Ovary (tissue), 9 donors: Measurements from ENCODE around the gene CRB2. TPM values are rescaled to one million over a fixed set of nuclear protein-coding genes. Genes with fewer than 3 reads are reported as not detected.

Experiments used
- DNase-seq, 5 donors: peaks; one replicate each; pipeline ENCODE4 v3.0.0-alpha.2; 2019 to 2020
- H3K27ac ChIP-seq, 2 donors: fragments of 200-600 bp; one replicate each; pipeline versions ENCODE4 v1.5.1 to v1.8.0; 2019 to 2022
- H3K27me3 ChIP-seq: fragments of 200-600 bp; one replicate; pipeline ENCODE4 v1.8.0; 2022
- H3K36me3 ChIP-seq: fragments of 200-600 bp; sonication (generic); one replicate; pipeline ENCODE4 v1.5.1; 2019
- H3K4me1 ChIP-seq: one replicate; pipeline ENCODE4 v1.8.1; 2013; ENCODE audit warnings: mild to moderate bottlenecking, moderate library complexity; ENCODE audit not compliant: insufficient read depth
- H3K4me3 ChIP-seq: fragments of 200-600 bp; sonication (generic); one replicate; pipeline ENCODE4 v1.5.1; 2017
- H3K9me3 ChIP-seq, 2 donors: fragments of 200-600 bp in 1 of 2; sonication (generic) in 1 of 2; one replicate each; pipeline versions ENCODE4 v1.5.1 to v1.8.1; 2013 to 2019; ENCODE audit warnings: mild to moderate bottlenecking in 1 of 2, moderate library complexity in 1 of 2
- EP300 ChIP-seq: sonication (generic); formaldehyde crosslinking; IDR thresholded peaks from one replicate; pipeline ENCODE4 v1.6.1; 2017; ENCODE audit warnings: antibody characterized with exemption
- POLR2A ChIP-seq: fragments of 450-650 bp; IDR thresholded peaks from one replicate; pipeline ENCODE4 v1.6.1; 2017; ENCODE audit warnings: antibody characterized with exemption, mild to moderate bottlenecking, moderate library complexity
- WGBS, 3 donors: extraction: QIAGEN DNeasy Blood & Tissue Kit in 1 of 3; methylation state at CpG; one replicate each; pipeline versions ENCODE4 v1.1.5 to v1.1.7; 2013 to 2017; 5-methylcytosine and 5-hydroxymethylcytosine counted together
- intact Hi-C, 4 donors: fragments of 100-400 bp; cut with DNase I; formaldehyde crosslinking; loops; one replicate each; pipeline versions ENCODE4 v1.11.0 to v1.15.1; 2022 to 2023
- polyA plus RNA-seq, 2 donors: library from polyadenylated mRNA; stranded (reverse); fragments of 200-250 nt in 1 of 2; fragments of 350-450 nt in 1 of 2; fragmentation: Illumina TruSeq in 1 of 2; extraction: RNeasy Lipid Tissue Mini Kit (QIAGEN cat#74804) in 1 of 2; gene quantifications; one replicate each; pipeline ENCODE4 v1.2.3, GENCODE V29; 2013 to 2014
- total RNA-seq, 7 donors: library from RNA; depleted of rRNA in 2 of 7; stranded (reverse); fragments of >200 nt in 2 of 7; fragmentation: NEBNext Ultra II Directional in 3 of 7; extraction: Animal tissue kit (Norgen Biotek cat#: 25700) in 3 of 7; gene quantifications; one replicate each; pipeline versions ENCODE4 v1.1.0 to v1.2.4, GENCODE V29; 2016 to 2023
- TF ChIP-seq, protein P1 (sequence below), 3 donors: fragments of 450-650 bp in 2 of 3; fragments of 200-600 bp in 1 of 3; IDR thresholded peaks; one replicate each; pipeline versions ENCODE4 v1.5.1 to v1.8.0; 2016 to 2022; ENCODE audit warnings: antibody characterized with exemption in 3 of 3, mild to moderate bottlenecking in 1 of 3
- donor health status: DM: no; HTN: no; CAD: no; lungs with moderate emphysema.
- donor health status: DM: no; HTN: no; CAD: no.
- donor health status: Bipolar disorder and iron deficiency.
- donor health status: DM: yes; HTN: yes; CAD: no.
- donor health status: DM: no; HTN: no; CAD: no.
- donor health status: DM: yes; HTN: yes; CAD: no.

CRB2 gene
- total and polyA plus RNA-seq, 9 donors, result 0.13 to 20.4 (median 0.48) TPM

DNA sequence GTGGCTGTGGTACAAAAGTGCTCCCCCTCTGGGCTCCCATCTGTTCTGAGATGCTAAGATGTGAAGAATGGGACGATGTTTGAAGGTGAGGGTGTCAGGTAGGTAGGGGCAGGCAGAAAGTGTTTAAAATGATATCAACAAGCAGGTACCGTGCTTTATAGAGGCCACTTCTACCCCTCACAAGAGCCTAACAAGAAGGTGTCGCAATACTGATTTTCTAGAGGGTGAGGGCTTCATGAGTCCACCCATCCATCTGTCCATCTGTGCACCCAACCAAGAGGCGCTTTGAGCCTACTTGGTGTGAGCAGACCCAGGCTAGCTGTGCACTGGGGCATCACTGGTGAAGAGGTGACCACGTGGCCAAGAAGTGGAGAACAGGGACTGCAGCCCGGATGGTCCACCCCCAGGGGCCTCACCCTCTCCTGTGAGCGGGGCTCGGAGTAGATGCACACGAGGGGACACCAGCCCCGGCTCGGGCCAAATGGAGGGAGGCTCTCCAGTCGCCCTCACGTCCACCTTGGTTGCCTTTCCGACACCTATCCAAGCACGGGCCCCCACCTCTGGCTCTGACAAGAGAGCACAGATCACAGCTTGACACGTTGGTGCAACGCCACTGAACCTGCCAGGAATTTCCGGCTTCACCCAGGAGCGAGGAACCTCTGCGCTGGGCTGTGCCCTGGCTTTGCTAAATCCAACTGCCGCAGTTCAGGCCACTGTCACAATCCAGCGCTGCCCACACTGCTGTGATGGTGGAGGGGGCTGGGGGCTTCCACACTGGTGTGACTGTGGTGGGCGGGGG is 34.5 kb downstream of the CRB2 start:
- H3K4me3 ChIP-seq, result no peak overlapping the region
- H3K36me3 ChIP-seq, result no peaks in the 10 kb centered on the region
- DNase-seq, result no peak
- H3K27ac ChIP-seq, result no peak overlapping the region
- WGBS, 3 donors, result 80 to 90% (median 84%) methylated on average over 21 to 23 of the region's 23 CpGs
- peaks cover 1% of the 10 kb centered on the region for H3K4me1 ChIP-seq
- intact Hi-C loops, result no loop called here
- no peaks in the 10 kb centered on the region for H3K27me3 ChIP-seq
- TF ChIP-seq EP300, result no peak
- TF ChIP-seq POLR2A, result no peak
- TF ChIP-seq, protein P1, sequence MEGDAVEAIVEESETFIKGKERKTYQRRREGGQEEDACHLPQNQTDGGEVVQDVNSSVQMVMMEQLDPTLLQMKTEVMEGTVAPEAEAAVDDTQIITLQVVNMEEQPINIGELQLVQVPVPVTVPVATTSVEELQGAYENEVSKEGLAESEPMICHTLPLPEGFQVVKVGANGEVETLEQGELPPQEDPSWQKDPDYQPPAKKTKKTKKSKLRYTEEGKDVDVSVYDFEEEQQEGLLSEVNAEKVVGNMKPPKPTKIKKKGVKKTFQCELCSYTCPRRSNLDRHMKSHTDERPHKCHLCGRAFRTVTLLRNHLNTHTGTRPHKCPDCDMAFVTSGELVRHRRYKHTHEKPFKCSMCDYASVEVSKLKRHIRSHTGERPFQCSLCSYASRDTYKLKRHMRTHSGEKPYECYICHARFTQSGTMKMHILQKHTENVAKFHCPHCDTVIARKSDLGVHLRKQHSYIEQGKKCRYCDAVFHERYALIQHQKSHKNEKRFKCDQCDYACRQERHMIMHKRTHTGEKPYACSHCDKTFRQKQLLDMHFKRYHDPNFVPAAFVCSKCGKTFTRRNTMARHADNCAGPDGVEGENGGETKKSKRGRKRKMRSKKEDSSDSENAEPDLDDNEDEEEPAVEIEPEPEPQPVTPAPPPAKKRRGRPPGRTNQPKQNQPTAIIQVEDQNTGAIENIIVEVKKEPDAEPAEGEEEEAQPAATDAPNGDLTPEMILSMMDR (IDR thresholded peaks at IDR 0.05), result no peak
- H3K9me3 ChIP-seq, result no peaks in the 10 kb centered on the region

DNA sequence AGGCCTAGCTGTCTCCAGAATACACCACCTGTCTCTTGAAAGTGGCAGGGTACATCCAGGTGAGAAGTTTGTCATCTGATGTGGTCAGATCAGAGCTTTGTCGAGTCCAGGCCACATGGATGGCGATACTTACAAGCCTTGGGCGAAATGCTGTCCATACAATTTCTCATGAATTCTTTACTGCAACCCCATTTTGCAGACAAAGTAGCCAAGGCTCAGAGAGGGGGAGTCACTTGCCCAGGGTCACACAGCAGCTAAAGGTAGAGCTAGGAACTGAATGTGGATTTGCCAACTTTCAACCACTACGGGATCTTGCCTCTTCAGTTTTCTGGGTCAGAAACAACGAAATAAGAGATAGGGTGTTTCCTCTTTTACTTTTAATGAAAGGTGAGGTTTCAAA is 35.2 kb downstream of the CRB2 start:
- intact Hi-C loops, result no loop called here
- 85 to 97% (median 96%) methylated on average over 5 of the region's 5 CpGs for WGBS, 3 donors
- Histone ChIP-seq H3K4me1 (peaks cover 1% of the 10 kb centered on the region), H3K4me3 (no peak overlapping the region), H3K27me3 (no peaks in the 10 kb centered on the region), H3K9me3 (no peaks in the 10 kb centered on the region), H3K36me3 (no peaks in the 10 kb centered on the region), H3K27ac (no peak overlapping the region)
- no peak for TF ChIP-seq EP300
- no peak for TF ChIP-seq POLR2A
- TF ChIP-seq, protein P1 (IDR thresholded peaks at IDR 0.05), result no peak
- DNase-seq, result no peak

DNA sequence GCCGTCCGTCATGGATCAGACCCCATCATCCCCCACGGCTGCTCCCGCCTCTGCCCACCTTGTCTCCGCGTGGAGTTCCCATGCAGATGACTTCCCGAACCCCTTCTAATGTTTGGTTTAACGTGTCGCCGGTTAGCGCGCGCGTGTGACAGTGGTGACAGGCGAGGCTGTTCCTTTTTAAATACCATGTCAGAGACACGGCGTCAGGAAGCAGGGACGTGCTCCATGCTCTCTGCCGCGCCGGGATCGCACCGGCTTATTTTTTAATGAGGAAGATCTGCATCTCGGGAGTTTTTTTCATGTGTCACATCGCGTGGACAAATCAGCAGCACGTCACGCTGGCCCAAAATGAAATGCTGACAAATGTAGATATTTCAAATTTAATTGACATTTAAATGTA is 35.9 kb downstream of the CRB2 start:
- Histone ChIP-seq H3K27ac (no peak overlapping the region), H3K4me3 (no peak overlapping the region), H3K36me3 (no peaks in the 10 kb centered on the region), H3K27me3 (no peaks in the 10 kb centered on the region), H3K4me1 (peaks cover 1% of the 10 kb centered on the region), H3K9me3 (no peaks in the 10 kb centered on the region)
- intact Hi-C loops, result no loop called here
- TF ChIP-seq EP300 (no peak), POLR2A (no peak)
- TF ChIP-seq, protein P1 (IDR thresholded peaks at IDR 0.05), result no peak
- 81 to 91% (median 87%) methylated on average over 28 of the region's 28 CpGs for WGBS, 3 donors
- DNase-seq, result no peak

DNA sequence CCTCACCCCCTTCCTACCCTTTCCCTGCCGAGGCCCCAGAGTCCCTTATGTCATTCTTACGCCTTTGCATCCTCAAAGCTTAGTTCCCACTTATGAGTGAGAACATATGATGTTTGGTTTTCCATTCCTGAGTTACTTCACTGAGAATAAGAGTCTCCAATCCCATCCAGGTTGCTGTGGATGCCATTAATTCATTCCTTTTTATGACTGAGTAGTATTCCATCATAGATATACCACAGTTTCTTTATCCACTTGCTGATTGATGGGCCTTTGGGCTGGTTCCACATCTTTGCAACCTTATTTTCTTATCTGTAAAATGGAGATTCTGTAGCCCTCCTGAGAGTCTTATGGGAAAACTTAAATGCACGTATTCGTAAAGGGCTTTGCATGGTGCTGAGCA is 36.8 kb downstream of the CRB2 start:
- DNase-seq, result no peak
- intact Hi-C loops, result no loop called here

More for the DNA sequence above, 36.8 kb downstream of the CRB2 start:
- Histone ChIP-seq H3K36me3 (no peaks in the 10 kb centered on the region), H3K27ac (no peak overlapping the region), H3K27me3 (no peaks in the 10 kb centered on the region), H3K9me3 (no peaks in the 10 kb centered on the region), H3K4me3 (no peak overlapping the region), H3K4me1 (peaks cover 1% of the 10 kb centered on the region)
- 87 to 99% (median 95%) methylated on average over 4 of the region's 4 CpGs for whole genome bisulfite sequencing, 3 donors
- TF ChIP-seq POLR2A, result no peak
- no peak for TF ChIP-seq EP300
- TF ChIP-seq, protein P1 (IDR thresholded peaks at IDR 0.05), result no peak
